GM19351 (cell line): ENCODE measurements around the gene CGRRF1.

Experiments used
- ATAC-seq: cut with Tn5 transposase; IDR thresholded peaks from one replicate; pipeline ENCODE4 v1.9.1; 2021; ENCODE audit warnings: mild to moderate bottlenecking, moderate library complexity; ENCODE audit not compliant: unreplicated experiment

CGRRF1 gene

GRCh38 chr14:54572316-54572715 is 62.6 kb downstream of the CGRRF1 start:
- ATAC-seq = no peak

GRCh38 chr14:54574528-54574927 is 64.8 kb downstream of the CGRRF1 start:
- no peak for ATAC-seq

GRCh38 chr14:54577494-54577893 is 67.8 kb downstream of the CGRRF1 start:
- ATAC-seq = no peak

- ATAC-seq = no peak
Measured at GRCh38 chr14:54577977-54578376, 68.3 kb downstream of the CGRRF1 start.

DNA sequence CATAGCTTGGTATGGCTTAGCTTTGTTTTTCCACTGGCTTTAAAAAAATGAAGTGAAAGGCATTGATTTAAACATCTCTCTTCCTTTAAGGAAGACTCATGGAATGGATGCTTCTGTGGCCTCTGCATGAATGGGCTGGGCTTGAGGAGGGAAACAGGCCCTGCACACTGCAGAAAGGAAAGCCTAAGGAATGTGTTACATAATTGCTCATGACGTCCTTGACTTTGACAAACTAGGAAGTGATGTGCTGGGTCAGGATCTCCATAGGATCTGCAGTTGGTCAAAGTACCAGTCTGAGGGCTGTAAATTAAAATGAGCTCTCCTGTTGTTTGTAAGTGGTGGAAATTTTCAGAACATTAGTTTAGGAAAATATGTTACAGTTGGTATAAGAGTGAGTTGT is 69.9 kb downstream of the CGRRF1 start:
- ATAC-seq = no peak

DNA sequence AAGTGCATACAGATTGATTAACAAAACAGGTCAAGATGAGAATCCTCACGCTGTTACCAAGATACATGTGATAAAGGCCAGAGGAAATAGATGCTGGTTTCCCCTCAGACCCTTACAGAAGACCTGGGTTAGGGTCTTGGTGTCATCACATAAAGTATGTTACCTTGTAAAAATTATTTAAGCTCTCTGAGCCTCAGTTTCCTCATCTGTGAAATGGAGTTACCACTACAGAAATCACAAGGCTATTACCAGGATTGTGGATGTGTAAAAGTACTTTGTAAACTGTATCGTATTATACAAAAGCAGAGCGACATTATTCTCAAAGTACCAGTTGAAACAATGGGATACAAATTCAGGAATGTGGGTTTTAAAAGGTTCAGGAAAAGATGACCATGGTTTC is 71.2 kb downstream of the CGRRF1 start:
- ATAC-seq = no peak

DNA sequence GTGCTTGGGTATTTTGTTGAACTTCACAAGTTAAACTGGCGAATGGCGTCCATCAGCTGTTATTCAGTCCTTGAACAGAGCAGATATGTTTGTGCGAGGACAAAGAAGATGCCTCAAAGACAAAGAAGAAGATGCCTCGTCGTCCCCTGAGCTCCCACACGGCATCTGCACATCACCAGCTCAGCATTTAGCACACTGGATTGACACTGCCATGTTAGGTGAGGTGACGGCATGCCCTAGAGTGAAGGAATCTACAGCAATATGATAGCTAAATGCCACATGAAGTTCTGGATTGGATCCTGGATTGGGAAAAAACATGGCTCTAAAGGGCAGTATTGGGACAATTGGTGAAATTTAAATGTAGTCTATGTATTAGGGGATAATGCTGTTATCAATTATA is 72.6 kb downstream of the CGRRF1 start:
- no peak for ATAC-seq

DNA sequence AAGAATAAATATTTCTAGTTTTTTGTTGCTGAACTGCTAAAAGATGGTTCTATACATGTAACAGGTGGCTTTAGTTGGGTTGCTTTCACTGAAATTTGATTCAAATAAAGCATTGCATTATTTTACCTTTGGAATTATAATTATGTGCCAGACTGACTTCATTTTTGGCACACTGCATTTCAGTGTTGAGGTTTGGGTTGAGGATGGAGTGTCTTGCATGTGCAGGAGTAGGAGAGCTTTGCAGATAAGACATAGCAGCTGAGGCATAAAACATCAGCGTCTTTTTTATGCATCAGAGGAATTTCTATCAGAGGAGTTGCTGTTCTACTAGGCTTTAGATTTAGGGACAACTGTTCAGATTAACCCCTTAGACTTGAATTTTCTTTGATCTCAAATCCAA is 74.4 kb downstream of the CGRRF1 start:
- no peak for ATAC-seq

DNA sequence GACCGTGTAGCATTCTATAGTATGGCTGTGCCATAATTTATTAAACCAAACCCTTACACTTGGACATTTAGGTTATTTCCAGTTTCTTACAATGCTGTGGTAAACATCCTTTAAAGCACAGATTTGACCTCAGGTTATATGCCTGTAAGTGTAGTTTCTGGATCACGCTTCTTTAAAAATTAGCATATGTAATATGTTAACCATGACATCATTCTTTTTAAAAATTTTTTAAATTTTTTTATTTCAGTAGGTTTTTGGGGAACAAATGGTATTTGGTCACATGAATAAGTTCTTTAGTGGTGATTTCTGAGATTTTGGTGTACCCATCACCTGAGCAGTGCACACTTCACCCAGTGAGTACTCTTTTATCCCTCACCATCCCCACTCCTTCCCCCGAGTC is 75.5 kb downstream of the CGRRF1 start:
- ATAC-seq = no peak
